SK-N-SH (cell line): ENCODE results near the gene ELAPOR1. TPM values are rescaled to one million over a fixed set of nuclear protein-coding genes. Genes with fewer than 3 reads are reported as not detected.

ENCODE experiments used
- CTCF ChIA-PET: fragments of 300-600, 350-600 bp; formaldehyde crosslinking; extraction: SDS; loops from one replicate; lab custom pipeline; 2021; lab: Yijun Ruan, JAX
- POLR2A ChIA-PET: fragments of 350-600 bp; sonication (Branson Sonifier 250); formaldehyde crosslinking; extraction: SDS; loops from one replicate; lab custom pipeline; 2020; ENCODE audit warnings: antibody characterized with exemption, inconsistent platforms; lab: Yijun Ruan, JAX
- DNase-seq: peaks from one replicate; pipeline ENCODE4 v3.0.0; 2012
- H2AFZ ChIP-seq: fragments of 200-600 bp; sonication (generic); 2 replicates; pipeline ENCODE4 v1.8.1; 2016; ENCODE audit warnings: antibody characterized with exemption, mild to moderate bottlenecking, low read depth
- H3F3A ChIP-seq: fragments of 200-600 bp; sonication (generic); replicated peaks from 2 replicates; pipeline ENCODE3; 2016; ENCODE audit warnings: antibody characterized with exemption, mild to moderate bottlenecking; ENCODE audit not compliant: insufficient read depth
- H3K27ac ChIP-seq, 2 experiments: fragments of 200-500 bp in 1 of 2; fragments of 200-600 bp in 1 of 2; sonication (Bioruptor generic) in 1 of 2; sonication (generic), shearing (Covaris generic) in 1 of 2; 2 replicates each; pipeline versions ENCODE4 v1.5.1 to v1.6.1; 2014 to 2016; ENCODE audit warnings: low read depth in 2 of 2, inconsistent platforms in 1 of 2, low read length in 1 of 2, mild to moderate bottlenecking in 1 of 2, mixed read lengths in 1 of 2
- H3K27me3 ChIP-seq: fragments of 200-600 bp; sonication (generic), shearing (Covaris generic); 2 replicates; pipeline ENCODE4 v1.6.1; 2016; ENCODE audit warnings: mixed run types; ENCODE audit not compliant: insufficient read depth
- H3K36me3 ChIP-seq, 2 experiments: fragments of 200-500 bp in 1 of 2; fragments of 200-600 bp in 1 of 2; sonication (Bioruptor generic) in 1 of 2; sonication (generic) in 1 of 2; replicated peaks in 1 of 2; 2 replicates each; pipeline versions ENCODE3 to v1.5.1; 2014 to 2016; ENCODE audit warnings: low read length in 1 of 2, mild to moderate bottlenecking in 1 of 2; ENCODE audit not compliant: insufficient read depth in 2 of 2, control insufficient read depth in 1 of 2
- H3K4me1 ChIP-seq, 2 experiments: fragments of 200-500 bp in 1 of 2; fragments of 200-600 bp in 1 of 2; sonication (Bioruptor generic) in 1 of 2; sonication (generic), shearing (Covaris generic) in 1 of 2; 2 replicates each; pipeline versions ENCODE4 v1.5.1 to v1.6.1; 2014 to 2016; ENCODE audit warnings: low read depth in 1 of 2, low read length in 1 of 2, mixed run types in 1 of 2; ENCODE audit not compliant: insufficient read depth in 2 of 2, control insufficient read depth in 1 of 2
- H3K4me2 ChIP-seq: fragments of 200-600 bp; sonication (generic), shearing (Covaris generic); 2 replicates; pipeline ENCODE4 v1.6.1; 2017; ENCODE audit warnings: mixed run types
- H3K4me3 ChIP-seq, 2 experiments: fragments of 200-500 bp in 1 of 2; fragments of 200-600 bp in 1 of 2; sonication (Bioruptor generic) in 1 of 2; sonication (generic), shearing (Covaris generic) in 1 of 2; 2 replicates each; pipeline versions ENCODE4 v1.5.1 to v1.8.1; 2014 to 2016; ENCODE audit warnings: low read depth in 2 of 2, inconsistent platforms in 1 of 2, low read length in 1 of 2, mild to moderate bottlenecking in 1 of 2, mixed read lengths in 1 of 2, moderate library complexity in 1 of 2
- H3K79me2 ChIP-seq: fragments of 200-600 bp; sonication (generic); 2 replicates; pipeline ENCODE4 v1.8.1; 2017; ENCODE audit warnings: mild to moderate bottlenecking; ENCODE audit not compliant: insufficient read depth
- H3K9ac ChIP-seq: fragments of 200-600 bp; sonication (generic); 2 replicates; pipeline ENCODE4 v1.6.1; 2017; ENCODE audit warnings: mixed run types
- H3K9me2 ChIP-seq: fragments of 200-600 bp; sonication (generic); 2 replicates; pipeline ENCODE4 v1.6.1; 2017; ENCODE audit warnings: mixed run types
- H3K9me3 ChIP-seq: fragments of 200-600 bp; sonication (generic); 2 replicates; pipeline ENCODE4 v1.6.1; 2017; ENCODE audit warnings: mixed run types, mild to moderate bottlenecking, moderate library complexity
- H4K20me1 ChIP-seq: fragments of 200-600 bp; sonication (generic); 2 replicates; pipeline ENCODE4 v1.6.1; 2017; ENCODE audit warnings: mild to moderate bottlenecking, mixed run types; ENCODE audit not compliant: insufficient read depth
- CHD2 ChIP-seq: fragments of 150-350 bp; IDR thresholded peaks from 2 replicates; pipeline ENCODE4 v1.6.1; 2018; ENCODE audit warnings: low read length; ENCODE audit not compliant: partially characterized antibody
- EZH2phosphoT487 ChIP-seq: fragments of 200-600 bp; sonication (generic); IDR thresholded peaks from 2 replicates; pipeline ENCODE4 v1.6.1; 2017; ENCODE audit warnings: low read depth, mixed run types, mild to moderate bottlenecking, antibody characterized with exemption, moderate library complexity, borderline replicate concordance
- FOXM1 ChIP-seq: IDR thresholded peaks from 2 replicates; pipeline ENCODE4 v1.4.0; 2012; ENCODE audit warnings: low read depth, mild to moderate bottlenecking
- GATA2 ChIP-seq: sonication (generic); formaldehyde crosslinking; IDR thresholded peaks from 2 replicates; pipeline ENCODE4 v1.5.0; 2020; ENCODE audit warnings: mild to moderate bottlenecking, missing genetic modification reagents
- MEF2A ChIP-seq: IDR thresholded peaks from 2 replicates; pipeline ENCODE4 v1.4.0; 2012; ENCODE audit warnings: low read depth, borderline replicate concordance
- MXI1 ChIP-seq: IDR thresholded peaks from 2 replicates; pipeline ENCODE4 v1.6.1; 2012; ENCODE audit warnings: mild to moderate bottlenecking, low read depth, low read length, improper control_type of control experiment
- NFIC ChIP-seq: IDR thresholded peaks from 2 replicates; pipeline ENCODE4 v1.4.0; 2012; ENCODE audit warnings: borderline replicate concordance
- NRF1 ChIP-seq: IDR thresholded peaks from 2 replicates; pipeline ENCODE4 v1.6.1; 2012; ENCODE audit warnings: low read depth, mild to moderate bottlenecking, low read length
- POLR2AphosphoS5 ChIP-seq: IDR thresholded peaks from 2 replicates; pipeline ENCODE4 v1.6.1; 2012; ENCODE audit warnings: low read depth, low read length
- RAD21 ChIP-seq: IDR thresholded peaks from 2 replicates; pipeline ENCODE4 v1.6.1; 2012; ENCODE audit warnings: mild to moderate bottlenecking, low read length
- RFX5 ChIP-seq: IDR thresholded peaks from 2 replicates; pipeline ENCODE4 v1.6.1; 2012; ENCODE audit warnings: mild to moderate bottlenecking, improper control_type of control experiment, low read length
- RXRA ChIP-seq: IDR thresholded peaks from 2 replicates; pipeline ENCODE4 v1.4.0; 2012; ENCODE audit warnings: low read depth, mild to moderate bottlenecking, borderline replicate concordance
- SMC3 ChIP-seq: IDR thresholded peaks from 2 replicates; pipeline ENCODE4 v1.6.1; 2012; ENCODE audit warnings: low read depth, low read length, improper control_type of control experiment
- TAF1 ChIP-seq: IDR thresholded peaks from 2 replicates; pipeline ENCODE4 v1.6.1; 2012; ENCODE audit warnings: low read depth, mild to moderate bottlenecking, low read length, moderate library complexity, borderline replicate concordance
- TEAD4 ChIP-seq: IDR thresholded peaks from 2 replicates; pipeline ENCODE4 v1.4.0; 2012; ENCODE audit warnings: mild to moderate bottlenecking, borderline replicate concordance; ENCODE audit not compliant: insufficient read depth
- WGBS: methylation state at CpG from one replicate; pipeline ENCODE4 v1.1.6; 2017; ENCODE audit warnings: low lambda C conversion rate; 5-methylcytosine and 5-hydroxymethylcytosine counted together
- polyA plus RNA-seq, 3 experiments: library from polyadenylated mRNA; depleted of rRNA; stranded (reverse); fragments of >200 nt; gene quantifications; 2 replicates each; pipeline ENCODE4 v1.2.3, GENCODE V29; 2012
- TF ChIP-seq, protein P1 (sequence below): fragments of 200-600 bp; sonication (generic); IDR thresholded peaks from 2 replicates; pipeline ENCODE4 v1.6.1; 2017; ENCODE audit warnings: antibody characterized with exemption, mild to moderate bottlenecking, moderate library complexity
- TF ChIP-seq, protein P2 (sequence below): IDR thresholded peaks from 2 replicates; pipeline ENCODE4 v1.4.0; 2012; ENCODE audit warnings: low read depth
- TF ChIP-seq, protein P3 (sequence below): IDR thresholded peaks from 2 replicates; pipeline ENCODE4 v1.4.0; 2012; ENCODE audit warnings: low read depth, borderline replicate concordance
- TF ChIP-seq, protein P4 (sequence below): IDR thresholded peaks from 2 replicates; pipeline ENCODE4; 2012

The ELAPOR1 gene
- polyA plus RNA-seq, 1 of the 3 experiments (the other 2 are of a cell fraction): 1.2 TPM

DNA sequence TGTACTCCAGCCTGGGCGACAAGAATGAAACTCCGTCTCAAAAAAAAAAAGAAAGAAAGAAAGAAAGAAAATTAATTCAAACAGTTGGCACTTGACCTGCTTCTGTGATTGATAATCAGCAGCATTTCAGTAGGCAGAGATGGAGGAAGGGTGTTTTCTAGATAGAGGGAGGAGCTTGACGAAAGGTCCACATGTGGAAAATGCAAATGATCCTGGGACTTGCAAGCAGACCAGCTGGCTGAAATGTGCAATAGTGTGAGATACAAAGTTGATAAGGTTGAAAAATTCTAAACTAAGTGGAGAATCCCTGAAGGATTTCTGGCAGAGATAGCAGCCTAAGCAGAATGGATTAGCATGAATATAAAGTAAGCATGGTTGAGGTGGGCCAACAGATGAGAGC is 4.2 kb downstream of the ELAPOR1 start:
- no peaks in the 10 kb centered on the region for H3F3A ChIP-seq
- H3K4me1 ChIP-seq: peaks cover 0 to 9% of the 10 kb centered on the region in 2 experiments; a peak in 1 of 4 replicates
- no peak overlapping the region for H2AFZ ChIP-seq
- no peak for DNase-seq
- no peaks in the 10 kb centered on the region for H4K20me1 ChIP-seq
- CTCF ChIA-PET: interaction anchor here (0.6 to 2.1 kb wide), 2 partner anchors 13 to 802 kb away, joined by 3 to 10 read pairs; no protein-coding TSS in a partner anchor
- H3K4me3 ChIP-seq: no peak overlapping the region
- no peak overlapping the region for H3K9ac ChIP-seq
- H3K79me2 ChIP-seq: no peaks in the 10 kb centered on the region
- POLR2A ChIA-PET: interaction anchor here (0.6 kb wide), 1 partner anchor 22 kb away, joined by 3 read pairs; no protein-coding TSS in a partner anchor
- H3K9me2 ChIP-seq: no peaks in the 10 kb centered on the region
- H3K4me2 ChIP-seq: no peak overlapping the region
- no peak for TF ChIP-seq NFIC
- no peak for TF ChIP-seq RXRA
- TF ChIP-seq EZH2phosphoT487: no peak
- TF ChIP-seq, protein P1, sequence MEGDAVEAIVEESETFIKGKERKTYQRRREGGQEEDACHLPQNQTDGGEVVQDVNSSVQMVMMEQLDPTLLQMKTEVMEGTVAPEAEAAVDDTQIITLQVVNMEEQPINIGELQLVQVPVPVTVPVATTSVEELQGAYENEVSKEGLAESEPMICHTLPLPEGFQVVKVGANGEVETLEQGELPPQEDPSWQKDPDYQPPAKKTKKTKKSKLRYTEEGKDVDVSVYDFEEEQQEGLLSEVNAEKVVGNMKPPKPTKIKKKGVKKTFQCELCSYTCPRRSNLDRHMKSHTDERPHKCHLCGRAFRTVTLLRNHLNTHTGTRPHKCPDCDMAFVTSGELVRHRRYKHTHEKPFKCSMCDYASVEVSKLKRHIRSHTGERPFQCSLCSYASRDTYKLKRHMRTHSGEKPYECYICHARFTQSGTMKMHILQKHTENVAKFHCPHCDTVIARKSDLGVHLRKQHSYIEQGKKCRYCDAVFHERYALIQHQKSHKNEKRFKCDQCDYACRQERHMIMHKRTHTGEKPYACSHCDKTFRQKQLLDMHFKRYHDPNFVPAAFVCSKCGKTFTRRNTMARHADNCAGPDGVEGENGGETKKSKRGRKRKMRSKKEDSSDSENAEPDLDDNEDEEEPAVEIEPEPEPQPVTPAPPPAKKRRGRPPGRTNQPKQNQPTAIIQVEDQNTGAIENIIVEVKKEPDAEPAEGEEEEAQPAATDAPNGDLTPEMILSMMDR: no peak
- no peak for TF ChIP-seq POLR2AphosphoS5
- TF ChIP-seq, protein P2, sequence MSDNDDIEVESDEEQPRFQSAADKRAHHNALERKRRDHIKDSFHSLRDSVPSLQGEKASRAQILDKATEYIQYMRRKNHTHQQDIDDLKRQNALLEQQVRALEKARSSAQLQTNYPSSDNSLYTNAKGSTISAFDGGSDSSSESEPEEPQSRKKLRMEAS: no peak
- no peak for TF ChIP-seq MEF2A
- TF ChIP-seq, protein P3, sequence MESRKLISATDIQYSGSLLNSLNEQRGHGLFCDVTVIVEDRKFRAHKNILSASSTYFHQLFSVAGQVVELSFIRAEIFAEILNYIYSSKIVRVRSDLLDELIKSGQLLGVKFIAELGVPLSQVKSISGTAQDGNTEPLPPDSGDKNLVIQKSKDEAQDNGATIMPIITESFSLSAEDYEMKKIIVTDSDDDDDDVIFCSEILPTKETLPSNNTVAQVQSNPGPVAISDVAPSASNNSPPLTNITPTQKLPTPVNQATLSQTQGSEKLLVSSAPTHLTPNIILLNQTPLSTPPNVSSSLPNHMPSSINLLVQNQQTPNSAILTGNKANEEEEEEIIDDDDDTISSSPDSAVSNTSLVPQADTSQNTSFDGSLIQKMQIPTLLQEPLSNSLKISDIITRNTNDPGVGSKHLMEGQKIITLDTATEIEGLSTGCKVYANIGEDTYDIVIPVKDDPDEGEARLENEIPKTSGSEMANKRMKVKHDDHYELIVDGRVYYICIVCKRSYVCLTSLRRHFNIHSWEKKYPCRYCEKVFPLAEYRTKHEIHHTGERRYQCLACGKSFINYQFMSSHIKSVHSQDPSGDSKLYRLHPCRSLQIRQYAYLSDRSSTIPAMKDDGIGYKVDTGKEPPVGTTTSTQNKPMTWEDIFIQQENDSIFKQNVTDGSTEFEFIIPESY: no peak
- TF ChIP-seq RFX5: no peak
- TF ChIP-seq, protein P4, sequence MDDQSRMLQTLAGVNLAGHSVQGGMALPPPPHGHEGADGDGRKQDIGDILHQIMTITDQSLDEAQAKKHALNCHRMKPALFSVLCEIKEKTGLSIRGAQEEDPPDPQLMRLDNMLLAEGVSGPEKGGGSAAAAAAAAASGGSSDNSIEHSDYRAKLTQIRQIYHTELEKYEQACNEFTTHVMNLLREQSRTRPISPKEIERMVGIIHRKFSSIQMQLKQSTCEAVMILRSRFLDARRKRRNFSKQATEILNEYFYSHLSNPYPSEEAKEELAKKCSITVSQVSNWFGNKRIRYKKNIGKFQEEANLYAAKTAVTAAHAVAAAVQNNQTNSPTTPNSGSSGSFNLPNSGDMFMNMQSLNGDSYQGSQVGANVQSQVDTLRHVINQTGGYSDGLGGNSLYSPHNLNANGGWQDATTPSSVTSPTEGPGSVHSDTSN: no peak
- no peak for TF ChIP-seq FOXM1
- TF ChIP-seq RAD21: no peak
- TF ChIP-seq GATA2 (CRISPR knock-in tag): no peak
- no peak for TF ChIP-seq SMC3
- no peak for TF ChIP-seq NRF1
- no peak for TF ChIP-seq CHD2
- TF ChIP-seq TEAD4: no peak
- no peak for TF ChIP-seq TAF1
- TF ChIP-seq MXI1: no peak
- peaks cover 16% of the 10 kb centered on the region for H3K27me3 ChIP-seq
- H3K27ac ChIP-seq: no peak overlapping the region
- H3K9me3 ChIP-seq: no peaks in the 10 kb centered on the region
- H3K36me3 ChIP-seq: no peaks in the 10 kb centered on the region
- WGBS: 85% methylated on average over 3 of the region's 3 CpGs
